Endodermal cell (in vitro differentiated cells): ENCODE measurements around the gene MMP3. TPM values are rescaled to one million over a fixed set of nuclear protein-coding genes. Genes with fewer than 3 reads are reported as not detected.
"Not testable (repeated sequence)": the region's sequence is repeated elsewhere in the genome, so short reads cannot be mapped to it uniquely, and the experiment has no call there.

Experiments
- DNase-seq: peaks from one replicate; pipeline ENCODE4 v3.0.0-alpha.2; 2017
- H3K27ac ChIP-seq: 2 replicates; pipeline ENCODE4 v1.5.1; 2013; ENCODE audit warnings: mild to moderate bottlenecking, low read depth, low read length, moderate library complexity
- H3K27me3 ChIP-seq: 2 replicates; pipeline ENCODE4 v1.6.1; 2013; ENCODE audit warnings: mild to moderate bottlenecking, low read length, moderate library complexity; ENCODE audit not compliant: insufficient read depth, control insufficient read depth, poor library complexity, severe bottlenecking
- H3K36me3 ChIP-seq: 2 replicates; pipeline ENCODE4 v1.7.0; 2013; ENCODE audit warnings: mild to moderate bottlenecking, low read length, moderate library complexity; ENCODE audit not compliant: control insufficient read depth, insufficient read depth
- H3K4me1 ChIP-seq: one replicate; pipeline ENCODE4 v1.7.0; 2013; ENCODE audit warnings: low read length; ENCODE audit not compliant: control insufficient read depth, insufficient read depth
- H3K4me3 ChIP-seq: 2 replicates; pipeline ENCODE4 v1.5.1; 2013; ENCODE audit warnings: mild to moderate bottlenecking, low read length, moderate library complexity
- H3K9ac ChIP-seq: 2 replicates; pipeline ENCODE4 v1.6.1; 2013; ENCODE audit warnings: mild to moderate bottlenecking, low read length, moderate library complexity; ENCODE audit not compliant: poor library complexity, severe bottlenecking; ENCODE audit errors: extremely low read depth
- H3K9me3 ChIP-seq: 2 replicates; pipeline ENCODE4 v1.6.1; 2013; ENCODE audit warnings: mild to moderate bottlenecking, low read length, moderate library complexity; ENCODE audit not compliant: control insufficient read depth
- H3K27ac Mint-ChIP-seq: 2 replicates; pipeline ENCODE4 v1.8.0; 2020; ENCODE audit warnings: mixed read lengths
- H3K27me3 Mint-ChIP-seq: 2 replicates; pipeline ENCODE4 v1.8.0; 2021; ENCODE audit warnings: mild to moderate bottlenecking, mixed read lengths; ENCODE audit not compliant: insufficient read depth
- H3K36me3 Mint-ChIP-seq: 2 replicates; pipeline ENCODE4 v1.8.0; 2020; ENCODE audit warnings: low read depth, mixed read lengths
- H3K4me1 Mint-ChIP-seq: 2 replicates; pipeline ENCODE4 v1.8.0; 2020; ENCODE audit warnings: mixed read lengths
- H3K4me3 Mint-ChIP-seq: 2 replicates; pipeline ENCODE4 v1.8.0; 2020; ENCODE audit warnings: mild to moderate bottlenecking, moderate library complexity, mixed read lengths
- H3K9me3 Mint-ChIP-seq: 2 replicates; pipeline ENCODE4 v1.8.0; 2020; ENCODE audit warnings: mild to moderate bottlenecking, mixed read lengths
- WGBS, 2 experiments: methylation state at CpG; one replicate each; pipeline versions ENCODE4 v1.1.5 to v1.1.7; 2013; ENCODE audit warnings: missing lambda C conversion rate in 2 of 2, mixed read lengths in 1 of 2; ENCODE audit not compliant: insufficient coverage in 1 of 2, insufficient read length in 1 of 2; 5-methylcytosine and 5-hydroxymethylcytosine counted together
- total RNA-seq, 2 donors: library from RNA; stranded (reverse); fragmentation: NEBNext Ultra II Directional in 1 of 2; extraction: Animal tissue kit (Norgen Biotek cat#: 25700) in 1 of 2; gene quantifications; 2 replicates in 1 of 2; 3 replicates in 1 of 2; pipeline ENCODE4 v1.2.1, GENCODE V29; 2021
- TF ChIP-seq, protein P1 (sequence below): fragments of 200-600 bp; sonication (generic); conservative IDR thresholded peaks from 2 replicates; pipeline ENCODE4 v1.5.0; 2021; ENCODE audit warnings: antibody characterized with exemption, mild to moderate bottlenecking

Gene MMP3
- total RNA-seq, 2 donors from 2014 or later = not detected

DNA sequence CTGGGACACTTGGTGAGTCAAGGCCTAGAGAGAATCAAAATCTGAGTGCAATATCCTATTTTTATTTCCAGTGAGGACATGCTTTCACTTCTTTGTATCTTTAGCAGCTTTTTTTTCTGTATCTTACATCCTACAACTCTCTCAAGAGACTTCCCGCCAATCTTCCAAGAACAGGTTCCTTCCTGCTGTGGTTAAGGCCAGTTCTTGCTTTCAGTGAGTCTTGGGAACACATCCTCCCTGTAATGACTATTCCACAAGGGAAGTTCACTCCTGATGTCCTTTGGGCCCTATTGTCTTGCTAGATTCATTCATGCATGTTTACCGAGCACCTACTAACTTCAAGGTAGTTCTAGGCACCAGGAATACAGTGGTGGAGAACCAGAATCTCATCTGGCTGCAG, 35.2 kb upstream of the MMP3 start:
- 96 to 100% methylated on average over 1 to 2 of the region's 2 CpGs for WGBS, 2 experiments
- no peaks in the 10 kb centered on the region for H3K4me1 ChIP-seq
- no peaks in the 10 kb centered on the region for H3K27me3 ChIP-seq
- no peaks in the 10 kb centered on the region for H3K9me3 ChIP-seq
- H3K27me3 Mint-ChIP-seq = no peaks in the 10 kb centered on the region
- H3K9ac ChIP-seq = no peak overlapping the region
- no peak overlapping the region for H3K27ac Mint-ChIP-seq
- no peaks in the 10 kb centered on the region for H3K36me3 Mint-ChIP-seq
- TF ChIP-seq, protein P1, sequence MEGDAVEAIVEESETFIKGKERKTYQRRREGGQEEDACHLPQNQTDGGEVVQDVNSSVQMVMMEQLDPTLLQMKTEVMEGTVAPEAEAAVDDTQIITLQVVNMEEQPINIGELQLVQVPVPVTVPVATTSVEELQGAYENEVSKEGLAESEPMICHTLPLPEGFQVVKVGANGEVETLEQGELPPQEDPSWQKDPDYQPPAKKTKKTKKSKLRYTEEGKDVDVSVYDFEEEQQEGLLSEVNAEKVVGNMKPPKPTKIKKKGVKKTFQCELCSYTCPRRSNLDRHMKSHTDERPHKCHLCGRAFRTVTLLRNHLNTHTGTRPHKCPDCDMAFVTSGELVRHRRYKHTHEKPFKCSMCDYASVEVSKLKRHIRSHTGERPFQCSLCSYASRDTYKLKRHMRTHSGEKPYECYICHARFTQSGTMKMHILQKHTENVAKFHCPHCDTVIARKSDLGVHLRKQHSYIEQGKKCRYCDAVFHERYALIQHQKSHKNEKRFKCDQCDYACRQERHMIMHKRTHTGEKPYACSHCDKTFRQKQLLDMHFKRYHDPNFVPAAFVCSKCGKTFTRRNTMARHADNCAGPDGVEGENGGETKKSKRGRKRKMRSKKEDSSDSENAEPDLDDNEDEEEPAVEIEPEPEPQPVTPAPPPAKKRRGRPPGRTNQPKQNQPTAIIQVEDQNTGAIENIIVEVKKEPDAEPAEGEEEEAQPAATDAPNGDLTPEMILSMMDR = no peak
- H3K4me3 Mint-ChIP-seq = no peak overlapping the region
- peaks cover 7% of the 10 kb centered on the region for H3K4me1 Mint-ChIP-seq
- no peak overlapping the region for H3K4me3 ChIP-seq
- H3K27ac ChIP-seq = no peak overlapping the region
- no peaks in the 10 kb centered on the region for H3K36me3 ChIP-seq
- H3K9me3 Mint-ChIP-seq = no peaks in the 10 kb centered on the region
- DNase-seq = no peak

DNA sequence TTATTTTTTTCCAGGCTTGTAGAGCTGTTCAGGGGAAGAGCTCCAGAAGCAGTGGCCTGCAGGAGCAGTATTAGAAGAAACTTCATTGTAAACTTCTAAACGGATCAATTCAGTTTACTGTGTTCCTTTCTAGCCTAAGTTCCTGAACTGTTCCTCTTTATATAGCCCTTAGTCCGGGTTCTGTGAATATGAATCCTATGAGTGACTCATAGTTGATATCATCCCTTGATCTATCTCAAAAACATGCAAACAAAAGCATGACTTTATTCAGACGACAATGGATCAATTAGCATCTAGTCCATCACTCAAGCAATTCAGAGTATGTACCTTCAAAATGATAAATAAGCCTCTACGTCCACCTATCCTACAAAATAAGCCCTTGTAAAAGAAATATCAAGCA, 31.4 kb upstream of the MMP3 start, which contains the start of gene MMP12:
Gene MMP12, minus strand, starts transcription at position 131 of the 400 bp plus-strand sequence. Its CDS starts 45 bp downstream, at position 86.
- no peak within 1 kb of the TSS for H3K4me3 Mint-ChIP-seq
- H3K27ac Mint-ChIP-seq = no peak within 1 kb of the TSS
- no peaks in the 10 kb centered on the region for H3K36me3 ChIP-seq
- H3K27me3 ChIP-seq = no peaks in the 10 kb centered on the region
- no peaks in the 10 kb centered on the region for H3K27me3 Mint-ChIP-seq
- H3K9me3 ChIP-seq = no peaks in the 10 kb centered on the region
- H3K4me1 ChIP-seq = no peaks in the 10 kb centered on the region
- H3K9ac ChIP-seq = no peak within 1 kb of the TSS
- peaks cover 7% of the 10 kb centered on the region for H3K4me1 Mint-ChIP-seq
- DNase-seq = no peak
- TF ChIP-seq, protein P1 = no peak
- no peaks in the 10 kb centered on the region for H3K36me3 Mint-ChIP-seq
- no peaks in the 10 kb centered on the region for H3K9me3 Mint-ChIP-seq
- 91 to 92% methylated on average over 2 to 4 of the region's 4 CpGs for WGBS, 2 experiments
- no peak within 1 kb of the TSS for H3K27ac ChIP-seq
- no peak within 1 kb of the TSS for H3K4me3 ChIP-seq

GRCh38 chr11:102869354-102869964, 26.1 kb upstream of the MMP3 start:
- H3K4me1 ChIP-seq, H3K36me3 ChIP-seq, H3K27ac Mint-ChIP-seq, H3K9ac ChIP-seq, H3K4me3 ChIP-seq, H3K9me3 Mint-ChIP-seq, H3K27ac ChIP-seq, H3K4me1 Mint-ChIP-seq, H3K27me3 ChIP-seq, H3K27me3 Mint-ChIP-seq, H3K9me3 ChIP-seq, H3K36me3 Mint-ChIP-seq, H3K4me3 Mint-ChIP-seq, DNase-seq: not testable (repeated sequence)
- WGBS, 2 experiments = 92 to 100% methylated on average over 4 to 7 of the region's 8 CpGs

DNA sequence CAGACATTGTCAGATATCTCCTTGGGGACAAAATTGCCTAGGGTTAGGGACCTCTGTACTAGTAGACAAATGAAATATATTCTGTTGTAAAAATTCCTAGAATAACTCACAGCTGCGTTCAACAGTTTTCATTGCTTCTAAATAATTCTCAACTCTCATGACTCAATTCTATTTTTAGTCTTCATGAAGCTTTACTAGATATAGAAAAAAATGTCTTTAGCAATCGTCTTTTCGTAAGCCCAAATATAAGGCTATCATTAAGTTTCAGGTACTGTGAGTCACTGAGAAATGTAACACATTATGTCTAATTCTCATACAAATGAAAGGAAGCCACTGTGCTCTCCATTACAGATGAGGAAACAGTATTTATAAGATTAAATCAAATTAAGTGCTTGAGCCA, 24.9 kb upstream of the MMP3 start:
- H3K27me3 ChIP-seq = no peaks in the 10 kb centered on the region
- Mint-ChIP-seq H3K27me3 (no peaks in the 10 kb centered on the region), H3K36me3 (no peaks in the 10 kb centered on the region), H3K9me3 (no peaks in the 10 kb centered on the region), H3K27ac (no peak overlapping the region), H3K4me1 (no peaks in the 10 kb centered on the region), H3K4me3 (no peak overlapping the region)
- TF ChIP-seq, protein P1 = no peak
- no peak overlapping the region for H3K4me3 ChIP-seq
- H3K9me3 ChIP-seq = no peaks in the 10 kb centered on the region
- no peak overlapping the region for H3K27ac ChIP-seq
- no peaks in the 10 kb centered on the region for H3K4me1 ChIP-seq
- H3K36me3 ChIP-seq = no peaks in the 10 kb centered on the region
- no peak overlapping the region for H3K9ac ChIP-seq
- DNase-seq = no peak
- WGBS, 2 experiments = 100% methylated on average over 1 to 3 of the region's 3 CpGs
